GM19023 (cell line): ENCODE results near the gene ABCC9.

Source experiments
- ATAC-seq: cut with Tn5 transposase; IDR thresholded peaks from one replicate; pipeline ENCODE4 v1.9.1; 2021; ENCODE audit warnings: mild to moderate bottlenecking, moderate library complexity; ENCODE audit not compliant: unreplicated experiment

ABCC9 gene

GRCh38 chr12:21882635-21883034, 58.6 kb downstream of the ABCC9 start:
- no peak for ATAC-seq

- no peak for ATAC-seq
These were observed 59.3 kb downstream of the ABCC9 start for GRCh38 chr12:21881965-21882364.

- no peak for ATAC-seq
These were observed 61.9 kb downstream of the ABCC9 start for GRCh38 chr12:21879312-21879711.

- ATAC-seq: no peak
These were observed 63.8 kb downstream of the ABCC9 start for GRCh38 chr12:21877293-21877982.

- no peak for ATAC-seq
These were observed 75.4 kb downstream of the ABCC9 start for GRCh38 chr12:21865846-21866245.

GRCh38 chr12:21860534-21860933, 80.7 kb downstream of the ABCC9 start:
- ATAC-seq: no peak

GRCh38 chr12:21860128-21860527, 81.1 kb downstream of the ABCC9 start:
- ATAC-seq: no peak

- no peak for ATAC-seq
These were observed 89.0 kb downstream of the ABCC9 start for GRCh38 chr12:21852251-21852650.

GRCh38 chr12:21851151-21851550, 90.1 kb downstream of the ABCC9 start:
- ATAC-seq: no peak

- ATAC-seq: no peak
These were observed 90.8 kb downstream of the ABCC9 start for GRCh38 chr12:21850419-21850818.

- ATAC-seq: no peak
These were observed 91.3 kb downstream of the ABCC9 start for GRCh38 chr12:21849878-21850277.

- ATAC-seq: no peak
These were observed 93.0 kb downstream of the ABCC9 start for GRCh38 chr12:21848192-21848591.

- ATAC-seq: no peak
These were observed 97.4 kb downstream of the ABCC9 start for GRCh38 chr12:21843795-21844194.

- no peak for ATAC-seq
These were observed 101.5 kb downstream of the ABCC9 start for GRCh38 chr12:21839776-21840175.

- ATAC-seq: no peak
These were observed 103.4 kb downstream of the ABCC9 start for GRCh38 chr12:21837847-21838246.

- no peak for ATAC-seq
These were observed 109.4 kb downstream of the ABCC9 start for GRCh38 chr12:21831791-21832344.

- ATAC-seq: no peak
These were observed 112.4 kb downstream of the ABCC9 start for GRCh38 chr12:21828779-21829178.

- ATAC-seq: no peak
These were observed 113.0 kb downstream of the ABCC9 start for GRCh38 chr12:21828136-21828775.

- no peak for ATAC-seq
These were observed 114.1 kb downstream of the ABCC9 start for GRCh38 chr12:21827083-21827482.

GRCh38 chr12:21826618-21826910, 114.7 kb downstream of the ABCC9 start:
- ATAC-seq: no peak

- no peak for ATAC-seq
These were observed 115.2 kb downstream of the ABCC9 start for GRCh38 chr12:21825886-21826617.

- no peak for ATAC-seq
These were observed 117.6 kb downstream of the ABCC9 start for GRCh38 chr12:21823581-21823980.
